Measurements from ENCODE around the gene ACP3. TPM values are rescaled to one million over a fixed set of nuclear protein-coding genes. Genes with fewer than 3 reads are reported as not detected.

The ACP3 gene
- total and polyA plus RNA-seq, 9 of the 15 experiments (the other 6 are each of a cell fraction or from before 2014, with no cell fraction given) = 0.08 to 1.1 (median 0.21) TPM

DNA sequence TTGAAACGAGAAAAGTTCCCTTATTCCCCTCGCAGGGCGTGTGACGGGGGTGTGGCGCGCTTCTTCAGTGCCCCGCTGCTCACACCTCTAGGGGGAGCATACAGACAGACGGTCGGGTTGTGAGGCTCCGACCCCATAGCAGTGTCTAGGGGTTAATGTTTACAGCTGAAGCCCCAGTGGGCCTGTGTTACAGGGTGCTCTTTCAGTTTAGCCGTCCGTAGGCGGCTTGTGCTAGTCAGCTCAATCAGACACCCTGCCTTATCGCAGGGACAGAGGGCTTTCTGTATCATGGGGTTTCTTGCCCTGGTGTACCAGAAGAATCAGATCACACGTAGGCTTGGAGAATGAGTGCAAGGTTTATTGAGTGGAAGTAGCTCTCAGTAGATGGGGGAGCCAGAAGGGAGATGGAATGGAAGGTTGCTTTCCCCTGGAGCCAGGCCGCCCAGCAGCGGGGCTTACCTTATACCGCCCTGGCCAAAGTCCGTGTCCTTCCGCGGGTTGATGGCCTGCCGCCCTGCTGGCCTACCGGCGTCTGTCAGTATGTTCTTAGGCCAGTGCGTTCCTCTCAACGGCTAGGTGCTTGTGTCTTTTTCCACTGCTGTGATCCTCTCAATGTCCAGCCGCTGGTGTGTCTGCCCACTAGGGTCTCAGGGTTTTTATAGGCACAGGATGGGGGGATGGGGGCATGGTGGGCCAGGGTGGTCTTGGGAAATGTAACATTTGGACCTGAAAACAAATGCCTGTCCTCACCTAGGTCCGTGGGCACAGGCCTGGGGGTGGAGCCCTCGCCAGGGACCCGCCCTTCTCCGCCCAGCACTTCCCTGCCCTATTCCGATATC is 32.2 kb upstream of the ACP3 start:
- H3K9ac ChIP-seq (ENCODE audit: insufficient read depth in 1 of 2, low read depth in 2 of 2, low read length in 2 of 2) = no peak overlapping the region
- no peaks in the 10 kb centered on the region for H3K9me1 ChIP-seq (ENCODE audit: control insufficient read depth, insufficient read depth, low read length)
- 38% methylated on average over 27 of the region's 32 CpGs for WGBS (ENCODE audit: insufficient coverage, low coverage, missing lambda C conversion rate)
- peak overlapping the region; percentile 67 for H2AFZ ChIP-seq (ENCODE audit: low read depth, low read length)
- no peaks in the 10 kb centered on the region for H3K9me3 ChIP-seq (replicated peaks; ENCODE audit: control insufficient read depth, insufficient read depth, low read depth, low read length)
- CTCF ChIA-PET (ENCODE audit: low intra/inter-chr PET ratio) = no interaction called here
- H3K4me3 ChIP-seq = no peak overlapping the region
- ATAC-seq (peak; percentile 93), FAIRE-seq (no peak), DNase-seq (ENCODE audit: extremely low read depth in 1 of 4, low spot score in 3 of 4) (peak in 2 of 4 experiments; percentile 9 to 39)
- H3K27me3 ChIP-seq (ENCODE audit: control insufficient read depth in 2 of 2, insufficient read depth in 2 of 2, low read length in 2 of 2) = no peaks in the 10 kb centered on the region; a peak in 1 of 5 replicates
- no peaks in the 10 kb centered on the region for H3K36me3 ChIP-seq (ENCODE audit: control insufficient read depth, insufficient read depth, low read length)
- H3K79me2 ChIP-seq (ENCODE audit: control insufficient read depth, insufficient read depth, low read length) = no peaks in the 10 kb centered on the region
- in situ Hi-C loops (cut with MboI) (no loop called here), intact Hi-C loops (cut with micrococcal nuclease) (no loop called here)
- peaks cover 0 to 3% of the 10 kb centered on the region in 2 experiments; a peak in 2 of 5 replicates for H3K4me1 ChIP-seq (replicated peaks in 1 of 2; ENCODE audit: control insufficient read depth in 2 of 2, insufficient read depth in 2 of 2, low read length in 2 of 2)
- POLR2A ChIA-PET = interaction anchor here (1.3 kb wide), 1 partner anchor 16 kb away, joined by 3 read pairs; no protein-coding TSS in a partner anchor
- no TSS peak for BruUV-seq (replicated peaks)
- H3K4me2 ChIP-seq (ENCODE audit: insufficient read depth, low read length) = peak overlapping the region; percentile 57; the same call in 1 of the 2 replicates
- no peak overlapping the region for H3K27ac ChIP-seq (ENCODE audit: extremely low read depth, low read depth, low read length)
- no peaks in the 10 kb centered on the region for H4K20me1 ChIP-seq (replicated peaks; ENCODE audit: control insufficient read depth, insufficient read depth, low read length)
- no peak for TF ChIP-seq ZNF23 (CRISPR knock-in tag; IDR thresholded peaks at IDR 0.05)
- no peak for TF ChIP-seq ESRRA (IDR thresholded peaks at IDR 0.05; ENCODE audit: borderline replicate concordance, low read depth)
- no peak for TF ChIP-seq FOS (IDR thresholded peaks at IDR 0.05; ENCODE audit: extremely low read depth, insufficient read length)
- TF ChIP-seq ZNF165 (CRISPR knock-in tag; IDR thresholded peaks at IDR 0.05; ENCODE audit: borderline replicate concordance) = no peak
- TF ChIP-seq RCOR1 (IDR thresholded peaks at IDR 0.05; ENCODE audit: borderline replicate concordance in 1 of 2, low read depth in 2 of 2, low read length in 2 of 2) = no peak
- no peak for TF ChIP-seq FOXJ2 (tag; IDR thresholded peaks at IDR 0.05)
- TF ChIP-seq, protein P1, sequence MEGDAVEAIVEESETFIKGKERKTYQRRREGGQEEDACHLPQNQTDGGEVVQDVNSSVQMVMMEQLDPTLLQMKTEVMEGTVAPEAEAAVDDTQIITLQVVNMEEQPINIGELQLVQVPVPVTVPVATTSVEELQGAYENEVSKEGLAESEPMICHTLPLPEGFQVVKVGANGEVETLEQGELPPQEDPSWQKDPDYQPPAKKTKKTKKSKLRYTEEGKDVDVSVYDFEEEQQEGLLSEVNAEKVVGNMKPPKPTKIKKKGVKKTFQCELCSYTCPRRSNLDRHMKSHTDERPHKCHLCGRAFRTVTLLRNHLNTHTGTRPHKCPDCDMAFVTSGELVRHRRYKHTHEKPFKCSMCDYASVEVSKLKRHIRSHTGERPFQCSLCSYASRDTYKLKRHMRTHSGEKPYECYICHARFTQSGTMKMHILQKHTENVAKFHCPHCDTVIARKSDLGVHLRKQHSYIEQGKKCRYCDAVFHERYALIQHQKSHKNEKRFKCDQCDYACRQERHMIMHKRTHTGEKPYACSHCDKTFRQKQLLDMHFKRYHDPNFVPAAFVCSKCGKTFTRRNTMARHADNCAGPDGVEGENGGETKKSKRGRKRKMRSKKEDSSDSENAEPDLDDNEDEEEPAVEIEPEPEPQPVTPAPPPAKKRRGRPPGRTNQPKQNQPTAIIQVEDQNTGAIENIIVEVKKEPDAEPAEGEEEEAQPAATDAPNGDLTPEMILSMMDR (IDR thresholded peaks at IDR 0.05 in 2 of 3, conservative IDR thresholded peaks at IDR 0.05 in 1 of 3; ENCODE audit: insufficient read depth in 2 of 3, low read depth in 1 of 3, low read length in 3 of 3) = peak; percentile 43 to 59 (median 47); a peak in 5 of 6 replicates
- TF ChIP-seq, protein P2, sequence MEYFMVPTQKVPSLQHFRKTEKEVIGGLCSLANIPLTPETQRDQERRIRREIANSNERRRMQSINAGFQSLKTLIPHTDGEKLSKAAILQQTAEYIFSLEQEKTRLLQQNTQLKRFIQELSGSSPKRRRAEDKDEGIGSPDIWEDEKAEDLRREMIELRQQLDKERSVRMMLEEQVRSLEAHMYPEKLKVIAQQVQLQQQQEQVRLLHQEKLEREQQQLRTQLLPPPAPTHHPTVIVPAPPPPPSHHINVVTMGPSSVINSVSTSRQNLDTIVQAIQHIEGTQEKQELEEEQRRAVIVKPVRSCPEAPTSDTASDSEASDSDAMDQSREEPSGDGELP (CRISPR knock-in tag; IDR thresholded peaks at IDR 0.05; ENCODE audit: borderline replicate concordance) = no peak
- TF ChIP-seq HNRNPLL (IDR thresholded peaks at IDR 0.05; ENCODE audit: low read depth, low read length, poor library complexity, severe bottlenecking) = no peak
- TF ChIP-seq RAD21 (CRISPR knock-in tag; conservative IDR thresholded peaks at IDR 0.05 in 1 of 2, IDR thresholded peaks at IDR 0.05 in 1 of 2) = 0 out of 4 replicates have a peak, but pooled peaks of 1 of the 2 experiments have one; percentile 1
- no peak for TF ChIP-seq NCOA2 (IDR thresholded peaks at IDR 0.05; ENCODE audit: partially characterized antibody in 2 of 2)
- TF ChIP-seq NFE2L1 (tag; IDR thresholded peaks at IDR 0.05; ENCODE audit: borderline replicate concordance, low read depth) = no peak
- no peak for TF ChIP-seq ZNF224 (CRISPR knock-in tag; IDR thresholded peaks at IDR 0.05)
- no peak for TF ChIP-seq MEIS2 (IDR thresholded peaks at IDR 0.05; ENCODE audit: partially characterized antibody)
- no peak for TF ChIP-seq ZNF311 (CRISPR knock-in tag; IDR thresholded peaks at IDR 0.05)
- TF ChIP-seq CC2D1A (IDR thresholded peaks at IDR 0.05) = no peak
- TF ChIP-seq, protein P3, sequence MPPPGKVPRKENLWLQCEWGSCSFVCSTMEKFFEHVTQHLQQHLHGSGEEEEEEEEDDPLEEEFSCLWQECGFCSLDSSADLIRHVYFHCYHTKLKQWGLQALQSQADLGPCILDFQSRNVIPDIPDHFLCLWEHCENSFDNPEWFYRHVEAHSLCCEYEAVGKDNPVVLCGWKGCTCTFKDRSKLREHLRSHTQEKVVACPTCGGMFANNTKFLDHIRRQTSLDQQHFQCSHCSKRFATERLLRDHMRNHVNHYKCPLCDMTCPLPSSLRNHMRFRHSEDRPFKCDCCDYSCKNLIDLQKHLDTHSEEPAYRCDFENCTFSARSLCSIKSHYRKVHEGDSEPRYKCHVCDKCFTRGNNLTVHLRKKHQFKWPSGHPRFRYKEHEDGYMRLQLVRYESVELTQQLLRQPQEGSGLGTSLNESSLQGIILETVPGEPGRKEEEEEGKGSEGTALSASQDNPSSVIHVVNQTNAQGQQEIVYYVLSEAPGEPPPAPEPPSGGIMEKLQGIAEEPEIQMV (tag; conservative IDR thresholded peaks at IDR 0.05; ENCODE audit: low read depth) = peak; percentile 59; the same call in 1 of the 2 replicates

All from K562 (cell line).